ENCODE measurements around the gene GAS2.

GAS2 gene

DNA sequence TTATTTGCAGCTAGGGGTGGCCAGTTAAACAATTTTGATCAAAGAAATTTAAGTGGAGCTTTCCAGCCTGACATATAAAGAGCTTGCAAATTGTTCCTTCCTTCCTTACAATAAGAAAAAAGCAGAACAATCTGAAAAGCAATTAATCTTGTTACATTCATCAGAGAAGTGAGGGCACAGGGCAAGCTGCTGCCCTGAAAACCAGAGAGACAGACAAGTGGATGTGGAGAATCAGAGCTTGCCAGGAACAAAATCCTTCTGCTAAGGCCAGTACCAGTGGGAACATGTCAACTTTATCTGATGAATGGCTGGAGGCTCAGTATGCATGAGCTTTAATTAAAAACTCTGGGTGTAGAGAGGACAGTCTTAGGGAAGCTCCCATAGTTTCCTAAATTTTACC is 185.1 kb downstream of the GAS2 start:
- peaks cover 0 to 4% (median 0%) of the 10 kb centered on the region in 5 donors for H3K9me3 ChIP-seq (ENCODE audit: control insufficient read depth in 5 of 5, low read length in 5 of 5)
- no peaks in the 10 kb centered on the region for H3K36me3 ChIP-seq (ENCODE audit: control insufficient read depth in 5 of 5, insufficient read depth in 5 of 5, low read length in 5 of 5)
- H3K27me3 ChIP-seq (ENCODE audit: control insufficient read depth in 5 of 5, insufficient read depth in 4 of 5, low read length in 5 of 5), result no peaks in the 10 kb centered on the region
- H3K4me3 ChIP-seq (ENCODE audit: low read depth in 1 of 5, low read length in 5 of 5), result no peak overlapping the region
- H3K4me1 ChIP-seq (ENCODE audit: control insufficient read depth in 5 of 5, insufficient read depth in 5 of 5, low read length in 5 of 5), result no peaks in the 10 kb centered on the region
- H3K9ac ChIP-seq (ENCODE audit: low read length in 5 of 5), result no peak overlapping the region
- H3K27ac ChIP-seq (ENCODE audit: low read depth, low read length), result no peak overlapping the region

DNA sequence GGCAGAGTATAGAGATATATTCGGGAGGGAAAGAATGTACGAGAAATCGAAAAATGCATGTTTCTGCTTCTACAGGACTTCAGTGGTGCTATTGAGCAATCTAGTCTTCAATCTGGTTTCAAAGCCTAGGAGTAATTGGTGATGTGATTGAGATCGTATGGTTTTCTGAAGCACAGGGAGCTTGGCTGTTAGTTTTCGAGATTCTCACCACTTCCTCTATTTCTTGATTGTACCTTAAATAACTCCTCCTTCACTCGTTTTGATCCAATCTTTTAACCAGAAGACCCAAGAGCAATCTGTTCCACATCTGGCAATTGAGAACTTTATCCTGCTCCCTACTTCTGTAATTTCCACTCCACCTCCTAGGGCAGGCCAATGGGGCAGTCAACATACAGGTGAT is 193.3 kb downstream of the GAS2 start:
- Histone ChIP-seq H3K36me3 (ENCODE audit: control insufficient read depth in 5 of 5, insufficient read depth in 5 of 5, low read length in 5 of 5) (no peaks in the 10 kb centered on the region), H3K27me3 (ENCODE audit: control insufficient read depth in 5 of 5, insufficient read depth in 4 of 5, low read length in 5 of 5) (no peaks in the 10 kb centered on the region), H3K27ac (ENCODE audit: low read depth, low read length) (no peak overlapping the region)

DNA sequence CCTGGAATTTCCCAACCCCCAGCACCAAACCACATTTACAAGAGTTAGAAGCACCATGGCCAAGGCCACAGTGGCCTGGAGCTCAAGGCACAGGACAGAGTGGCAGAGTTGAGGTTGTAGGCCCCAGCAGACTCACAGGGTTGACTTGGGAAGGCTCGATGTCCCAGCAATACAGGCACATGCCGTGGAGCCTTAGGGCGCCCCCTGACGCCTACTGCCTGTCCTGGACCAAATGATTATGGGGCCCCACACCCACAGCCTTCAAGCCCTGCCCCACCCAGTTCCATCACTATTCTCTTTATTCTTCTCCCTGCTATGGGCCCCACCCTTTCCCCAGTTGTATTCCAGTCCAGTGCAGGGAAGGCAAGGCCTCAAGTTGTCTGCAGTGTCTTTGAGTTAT is 193.8 kb downstream of the GAS2 start, which contains the start of gene CCDC179:
TSS of gene CCDC179 (minus strand) at position 234 of the 400 bp plus-strand sequence. CDS start at position 181, 53 bp downstream.
- Histone ChIP-seq H3K36me3 (ENCODE audit: control insufficient read depth in 5 of 5, insufficient read depth in 5 of 5, low read length in 5 of 5) (no peaks in the 10 kb centered on the region), H3K27ac (ENCODE audit: low read depth, low read length) (no peak within 1 kb of the TSS), H3K4me3 (ENCODE audit: low read depth in 1 of 5, low read length in 5 of 5) (no peak within 1 kb of the TSS), H3K9me3 (ENCODE audit: control insufficient read depth in 5 of 5, low read length in 5 of 5) (no peaks in the 10 kb centered on the region), H3K4me1 (ENCODE audit: control insufficient read depth in 5 of 5, insufficient read depth in 5 of 5, low read length in 5 of 5) (no peaks in the 10 kb centered on the region), H3K9ac (ENCODE audit: low read length in 5 of 5) (no peak within 1 kb of the TSS), H3K27me3 (ENCODE audit: control insufficient read depth in 5 of 5, insufficient read depth in 4 of 5, low read length in 5 of 5) (no peaks in the 10 kb centered on the region)

More for the DNA sequence above, 193.3 kb downstream of the GAS2 start:
- Histone ChIP-seq H3K4me1 (ENCODE audit: control insufficient read depth in 5 of 5, insufficient read depth in 5 of 5, low read length in 5 of 5) (no peaks in the 10 kb centered on the region), H3K9me3 (ENCODE audit: control insufficient read depth in 5 of 5, low read length in 5 of 5) (no peaks in the 10 kb centered on the region), H3K4me3 (ENCODE audit: low read depth in 1 of 5, low read length in 5 of 5) (no peak overlapping the region), H3K9ac (ENCODE audit: low read length in 5 of 5) (no peak overlapping the region)
